ENCODE measurements around the gene SLC18B1. TPM values are rescaled to one million over a fixed set of nuclear protein-coding genes. Genes with fewer than 3 reads are reported as not detected.
A peak's percentile ranks its signal among the peaks of the same experiment; 100 is the strongest.

SLC18B1 gene
- total and polyA plus RNA-seq, 2 of the 13 experiments (the other 11 are each of a cell fraction or from before 2014, with no cell fraction given) = 11.4 to 13.8 TPM

DNA sequence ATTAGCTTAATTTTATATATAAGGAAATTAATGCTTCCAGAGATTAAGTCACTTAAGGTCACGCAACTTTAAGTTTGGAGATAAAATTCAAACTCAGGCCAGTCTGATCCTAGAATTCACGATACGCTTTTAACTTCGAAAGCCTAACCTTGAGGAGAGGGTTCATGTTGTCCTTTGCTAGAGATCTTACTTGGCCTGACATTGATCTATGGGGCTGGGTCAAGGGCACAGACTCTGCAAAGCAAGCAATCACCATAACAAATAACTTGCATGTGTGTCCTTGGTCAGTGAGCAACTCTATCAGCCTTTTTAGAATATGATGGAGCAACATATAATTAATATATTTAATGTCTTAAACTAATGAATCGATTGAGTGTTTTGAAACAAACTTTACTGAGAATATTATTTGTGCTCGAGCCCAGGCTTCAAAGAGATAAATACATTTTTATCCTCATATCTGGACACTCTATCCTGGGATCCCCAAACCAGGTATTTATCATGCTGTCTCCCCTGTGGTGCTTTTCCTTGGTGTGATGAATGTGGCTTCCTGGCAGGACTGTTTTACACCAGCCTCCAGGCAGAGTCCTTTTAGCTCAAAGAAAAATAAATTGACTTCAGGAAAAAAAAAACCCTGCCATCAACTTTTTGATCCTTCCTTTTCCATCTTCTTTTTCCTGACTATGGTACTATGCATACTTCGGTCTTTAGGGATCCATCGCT, 45.0 kb upstream of the SLC18B1 start (continued):
- TF ChIP-seq, protein P1, sequence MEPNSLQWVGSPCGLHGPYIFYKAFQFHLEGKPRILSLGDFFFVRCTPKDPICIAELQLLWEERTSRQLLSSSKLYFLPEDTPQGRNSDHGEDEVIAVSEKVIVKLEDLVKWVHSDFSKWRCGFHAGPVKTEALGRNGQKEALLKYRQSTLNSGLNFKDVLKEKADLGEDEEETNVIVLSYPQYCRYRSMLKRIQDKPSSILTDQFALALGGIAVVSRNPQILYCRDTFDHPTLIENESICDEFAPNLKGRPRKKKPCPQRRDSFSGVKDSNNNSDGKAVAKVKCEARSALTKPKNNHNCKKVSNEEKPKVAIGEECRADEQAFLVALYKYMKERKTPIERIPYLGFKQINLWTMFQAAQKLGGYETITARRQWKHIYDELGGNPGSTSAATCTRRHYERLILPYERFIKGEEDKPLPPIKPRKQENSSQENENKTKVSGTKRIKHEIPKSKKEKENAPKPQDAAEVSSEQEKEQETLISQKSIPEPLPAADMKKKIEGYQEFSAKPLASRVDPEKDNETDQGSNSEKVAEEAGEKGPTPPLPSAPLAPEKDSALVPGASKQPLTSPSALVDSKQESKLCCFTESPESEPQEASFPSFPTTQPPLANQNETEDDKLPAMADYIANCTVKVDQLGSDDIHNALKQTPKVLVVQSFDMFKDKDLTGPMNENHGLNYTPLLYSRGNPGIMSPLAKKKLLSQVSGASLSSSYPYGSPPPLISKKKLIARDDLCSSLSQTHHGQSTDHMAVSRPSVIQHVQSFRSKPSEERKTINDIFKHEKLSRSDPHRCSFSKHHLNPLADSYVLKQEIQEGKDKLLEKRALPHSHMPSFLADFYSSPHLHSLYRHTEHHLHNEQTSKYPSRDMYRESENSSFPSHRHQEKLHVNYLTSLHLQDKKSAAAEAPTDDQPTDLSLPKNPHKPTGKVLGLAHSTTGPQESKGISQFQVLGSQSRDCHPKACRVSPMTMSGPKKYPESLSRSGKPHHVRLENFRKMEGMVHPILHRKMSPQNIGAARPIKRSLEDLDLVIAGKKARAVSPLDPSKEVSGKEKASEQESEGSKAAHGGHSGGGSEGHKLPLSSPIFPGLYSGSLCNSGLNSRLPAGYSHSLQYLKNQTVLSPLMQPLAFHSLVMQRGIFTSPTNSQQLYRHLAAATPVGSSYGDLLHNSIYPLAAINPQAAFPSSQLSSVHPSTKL (CRISPR knock-in tag; IDR thresholded peaks at IDR 0.05) = peak; percentile 96
- TF ChIP-seq SKI (IDR thresholded peaks at IDR 0.05; ENCODE audit: partially characterized antibody) (peak; percentile 99), ZSCAN31 (CRISPR knock-in tag; IDR thresholded peaks at IDR 0.05; ENCODE audit: low read depth) (no peak), ZNF138 (CRISPR knock-in tag; IDR thresholded peaks at IDR 0.05; ENCODE audit: low read depth) (no peak), JDP2 (CRISPR knock-in tag; IDR thresholded peaks at IDR 0.05; ENCODE audit: borderline replicate concordance) (no peak), ZSCAN9 (CRISPR knock-in tag; IDR thresholded peaks at IDR 0.05; ENCODE audit: borderline replicate concordance) (no peak), FOXP1 (IDR thresholded peaks at IDR 0.05) (no peak), FOXP1 (CRISPR knock-in tag; IDR thresholded peaks at IDR 0.05) (peak; percentile 55; the same call in 1 of the 2 replicates), KDM1A (CRISPR knock-in tag; IDR thresholded peaks at IDR 0.05) (no peak), KDM4B (CRISPR knock-in tag; IDR thresholded peaks at IDR 0.05) (no peak), FOXA1 (IDR thresholded peaks at IDR 0.05) (no peak), FOXA1 (CRISPR knock-in tag; IDR thresholded peaks at IDR 0.05) (peak; percentile 55; the same call in 1 of the 2 replicates), NFIC (IDR thresholded peaks at IDR 0.05; ENCODE audit: low read length) (peak; percentile 67; the same call in 1 of the 2 replicates), ZNF10 (CRISPR knock-in tag; IDR thresholded peaks at IDR 0.05; ENCODE audit: borderline replicate concordance, low read depth) (no peak)
- TF ChIP-seq, protein P2, sequence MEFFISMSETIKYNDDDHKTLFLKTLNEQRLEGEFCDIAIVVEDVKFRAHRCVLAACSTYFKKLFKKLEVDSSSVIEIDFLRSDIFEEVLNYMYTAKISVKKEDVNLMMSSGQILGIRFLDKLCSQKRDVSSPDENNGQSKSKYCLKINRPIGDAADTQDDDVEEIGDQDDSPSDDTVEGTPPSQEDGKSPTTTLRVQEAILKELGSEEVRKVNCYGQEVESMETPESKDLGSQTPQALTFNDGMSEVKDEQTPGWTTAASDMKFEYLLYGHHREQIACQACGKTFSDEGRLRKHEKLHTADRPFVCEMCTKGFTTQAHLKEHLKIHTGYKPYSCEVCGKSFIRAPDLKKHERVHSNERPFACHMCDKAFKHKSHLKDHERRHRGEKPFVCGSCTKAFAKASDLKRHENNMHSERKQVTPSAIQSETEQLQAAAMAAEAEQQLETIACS (CRISPR knock-in tag; IDR thresholded peaks at IDR 0.05) = no peak
- TF ChIP-seq, protein P3, sequence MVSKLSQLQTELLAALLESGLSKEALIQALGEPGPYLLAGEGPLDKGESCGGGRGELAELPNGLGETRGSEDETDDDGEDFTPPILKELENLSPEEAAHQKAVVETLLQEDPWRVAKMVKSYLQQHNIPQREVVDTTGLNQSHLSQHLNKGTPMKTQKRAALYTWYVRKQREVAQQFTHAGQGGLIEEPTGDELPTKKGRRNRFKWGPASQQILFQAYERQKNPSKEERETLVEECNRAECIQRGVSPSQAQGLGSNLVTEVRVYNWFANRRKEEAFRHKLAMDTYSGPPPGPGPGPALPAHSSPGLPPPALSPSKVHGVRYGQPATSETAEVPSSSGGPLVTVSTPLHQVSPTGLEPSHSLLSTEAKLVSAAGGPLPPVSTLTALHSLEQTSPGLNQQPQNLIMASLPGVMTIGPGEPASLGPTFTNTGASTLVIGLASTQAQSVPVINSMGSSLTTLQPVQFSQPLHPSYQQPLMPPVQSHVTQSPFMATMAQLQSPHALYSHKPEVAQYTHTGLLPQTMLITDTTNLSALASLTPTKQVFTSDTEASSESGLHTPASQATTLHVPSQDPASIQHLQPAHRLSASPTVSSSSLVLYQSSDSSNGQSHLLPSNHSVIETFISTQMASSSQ (IDR thresholded peaks at IDR 0.05; ENCODE audit: low read depth) = no peak
- TF ChIP-seq, protein P3 (CRISPR knock-in tag; IDR thresholded peaks at IDR 0.05; ENCODE audit: borderline replicate concordance) = no peak
- TF ChIP-seq, protein P4, sequence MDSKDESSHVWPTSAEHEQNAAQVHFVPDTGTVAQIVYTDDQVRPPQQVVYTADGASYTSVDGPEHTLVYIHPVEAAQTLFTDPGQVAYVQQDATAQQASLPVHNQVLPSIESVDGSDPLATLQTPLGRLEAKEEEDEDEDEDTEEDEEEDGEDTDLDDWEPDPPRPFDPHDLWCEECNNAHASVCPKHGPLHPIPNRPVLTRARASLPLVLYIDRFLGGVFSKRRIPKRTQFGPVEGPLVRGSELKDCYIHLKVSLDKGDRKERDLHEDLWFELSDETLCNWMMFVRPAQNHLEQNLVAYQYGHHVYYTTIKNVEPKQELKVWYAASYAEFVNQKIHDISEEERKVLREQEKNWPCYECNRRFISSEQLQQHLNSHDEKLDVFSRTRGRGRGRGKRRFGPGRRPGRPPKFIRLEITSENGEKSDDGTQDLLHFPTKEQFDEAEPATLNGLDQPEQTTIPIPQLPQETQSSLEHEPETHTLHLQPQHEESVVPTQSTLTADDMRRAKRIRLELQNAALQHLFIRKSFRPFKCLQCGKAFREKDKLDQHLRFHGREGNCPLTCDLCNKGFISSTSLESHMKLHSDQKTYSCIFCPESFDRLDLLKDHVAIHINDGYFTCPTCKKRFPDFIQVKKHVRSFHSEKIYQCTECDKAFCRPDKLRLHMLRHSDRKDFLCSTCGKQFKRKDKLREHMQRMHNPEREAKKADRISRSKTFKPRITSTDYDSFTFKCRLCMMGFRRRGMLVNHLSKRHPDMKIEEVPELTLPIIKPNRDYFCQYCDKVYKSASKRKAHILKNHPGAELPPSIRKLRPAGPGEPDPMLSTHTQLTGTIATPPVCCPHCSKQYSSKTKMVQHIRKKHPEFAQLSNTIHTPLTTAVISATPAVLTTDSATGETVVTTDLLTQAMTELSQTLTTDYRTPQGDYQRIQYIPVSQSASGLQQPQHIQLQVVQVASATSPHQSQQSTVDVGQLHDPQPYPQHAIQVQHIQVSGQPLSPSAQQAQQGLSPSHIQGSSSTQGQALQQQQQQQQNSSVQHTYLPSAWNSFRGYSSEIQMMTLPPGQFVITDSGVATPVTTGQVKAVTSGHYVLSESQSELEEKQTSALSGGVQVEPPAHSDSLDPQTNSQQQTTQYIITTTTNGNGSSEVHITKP (CRISPR knock-in tag; IDR thresholded peaks at IDR 0.05; ENCODE audit: low read depth) = no peak

All from HepG2 (cell line).